HFF-Myc (cell line): Measurements from ENCODE around the gene RRP12.

Experiments used
- DNase-seq: peaks from one replicate; pipeline ENCODE4 v3.0.0-alpha.2; 2011; ENCODE audit warnings: low read depth; ENCODE audit errors: extremely low read depth
- H3K4me3 ChIP-seq: replicated peaks from 2 replicates; pipeline ENCODE4 v1.5.1; 2011; ENCODE audit warnings: low read depth, mild to moderate bottlenecking, control low read depth, low read length
- CTCF ChIP-seq: IDR thresholded peaks from 2 replicates; pipeline ENCODE4 v1.5.1; 2012; ENCODE audit warnings: mild to moderate bottlenecking, low read depth, low read length, control low read depth; ENCODE audit errors: missing control alignments

The RRP12 gene

GRCh38 chr10:97333601-97334369 is 67.4 kb downstream of the RRP12 start:
- no peak for DNase-seq
- peak overlapping the region; percentile 77 for H3K4me3 ChIP-seq

GRCh38 chr10:97333351-97333600 is 67.9 kb downstream of the RRP12 start:
- TF ChIP-seq CTCF = no peak
- no peak for DNase-seq
- peak overlapping the region; percentile 77 for H3K4me3 ChIP-seq

More at GRCh38 chr10:97333601-97334369, 67.4 kb downstream of the RRP12 start:
- no peak for TF ChIP-seq CTCF

GRCh38 chr10:97332591-97333350 is 68.4 kb downstream of the RRP12 start:
- peak overlapping the region; percentile 77 for H3K4me3 ChIP-seq
- TF ChIP-seq CTCF = peak; percentile 35
- peak; percentile 61 for DNase-seq

GRCh38 chr10:97331153-97331703 is 69.9 kb downstream of the RRP12 start:
- no peak for TF ChIP-seq CTCF
- peak overlapping the region; percentile 77 for H3K4me3 ChIP-seq
- no peak for DNase-seq

- no peak for DNase-seq
- TF ChIP-seq CTCF = no peak
- H3K4me3 ChIP-seq = no peak overlapping the region
Measured at GRCh38 chr10:97329766-97330165, 71.4 kb downstream of the RRP12 start.

- H3K4me3 ChIP-seq = no peak overlapping the region
- no peak for TF ChIP-seq CTCF
- no peak for DNase-seq
Measured at GRCh38 chr10:97328646-97329453, 72.3 kb downstream of the RRP12 start.
